HG02798 (cell line): ENCODE measurements around the gene PPHLN1.
"Not testable (repeated sequence)": the region's sequence is repeated elsewhere in the genome, so short reads cannot be mapped to it uniquely, and the experiment has no call there.

Source experiments
- ATAC-seq: cut with Tn5 transposase; IDR thresholded peaks from one replicate; pipeline ENCODE4 v1.9.1; 2021; ENCODE audit warnings: mild to moderate bottlenecking; ENCODE audit not compliant: unreplicated experiment, poor library complexity

Gene PPHLN1

GRCh38 chr12:42320796-42321195 lies 5.2 kb upstream of the PPHLN1 start:
- ATAC-seq: no peak

- no peak for ATAC-seq
These were observed 3.4 kb upstream of the PPHLN1 start for GRCh38 chr12:42322567-42322966.

DNA sequence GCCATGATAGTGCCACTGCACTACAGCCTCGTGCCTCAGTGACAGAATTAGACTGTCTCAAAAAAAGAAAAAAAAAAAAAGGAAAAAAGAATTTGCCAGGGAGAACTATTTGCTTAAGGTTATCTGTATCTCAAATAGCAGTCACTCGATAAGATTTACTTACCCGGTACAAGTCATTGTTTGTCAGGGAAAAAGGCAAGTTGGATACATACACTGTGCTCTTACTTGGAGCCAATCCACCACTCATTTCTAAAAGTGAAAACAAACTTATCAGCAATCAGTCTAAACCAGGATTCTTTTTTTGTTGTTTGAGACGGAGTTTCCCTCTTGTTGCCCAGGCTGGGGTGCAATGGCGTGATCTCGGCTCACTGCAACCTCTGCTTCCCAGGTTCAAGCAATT lies 2.1 kb upstream of the PPHLN1 start:
- no peak for ATAC-seq

DNA sequence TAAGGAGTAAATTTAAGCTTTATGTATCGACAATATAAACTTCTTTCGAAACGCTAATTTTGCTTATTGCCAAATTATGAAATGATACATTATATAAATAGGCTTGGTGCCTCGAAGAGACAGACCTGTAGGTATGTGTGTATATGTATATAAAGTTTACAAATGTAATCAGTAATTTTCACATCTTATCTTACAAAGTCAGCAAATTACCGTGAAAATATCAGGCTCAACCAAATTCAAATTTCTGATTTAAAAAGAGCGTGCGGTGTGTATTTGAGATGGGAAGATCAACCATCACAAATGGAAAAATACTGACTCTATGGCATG lies 678 bp upstream of the PPHLN1 start:
- ATAC-seq: no peak

GRCh38 chr12:42326541-42327226 lies 717 bp downstream of the PPHLN1 start:
- ATAC-seq: no peak

- no peak for ATAC-seq
These were observed 1.2 kb downstream of the PPHLN1 start for GRCh38 chr12:42327227-42327590.

GRCh38 chr12:42330097-42330496 lies 4.1 kb downstream of the PPHLN1 start:
- not testable (repeated sequence) for ATAC-seq

GRCh38 chr12:42332301-42333285 lies 6.6 kb downstream of the PPHLN1 start:
- peak; percentile 77 for ATAC-seq

DNA sequence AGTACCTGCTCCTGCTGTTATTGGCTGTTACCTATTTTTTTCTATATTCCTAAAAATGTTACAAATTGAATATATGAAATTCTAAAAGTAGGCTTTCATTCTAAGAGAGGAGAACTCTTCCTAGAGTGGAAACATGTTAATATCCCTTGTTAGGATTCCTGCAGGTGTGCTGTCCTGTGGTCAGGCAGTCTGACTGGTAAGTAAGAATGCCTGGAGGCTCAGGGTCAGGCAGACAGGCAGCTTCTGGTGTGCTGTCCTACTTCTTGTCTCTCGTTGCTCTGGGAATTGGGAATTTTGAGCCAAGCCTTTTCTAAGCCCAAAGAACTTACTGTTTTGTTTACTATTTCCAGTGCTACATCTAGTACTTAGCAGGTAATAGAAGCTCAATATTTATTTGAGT lies 10.3 kb downstream of the PPHLN1 start:
- ATAC-seq: no peak

DNA sequence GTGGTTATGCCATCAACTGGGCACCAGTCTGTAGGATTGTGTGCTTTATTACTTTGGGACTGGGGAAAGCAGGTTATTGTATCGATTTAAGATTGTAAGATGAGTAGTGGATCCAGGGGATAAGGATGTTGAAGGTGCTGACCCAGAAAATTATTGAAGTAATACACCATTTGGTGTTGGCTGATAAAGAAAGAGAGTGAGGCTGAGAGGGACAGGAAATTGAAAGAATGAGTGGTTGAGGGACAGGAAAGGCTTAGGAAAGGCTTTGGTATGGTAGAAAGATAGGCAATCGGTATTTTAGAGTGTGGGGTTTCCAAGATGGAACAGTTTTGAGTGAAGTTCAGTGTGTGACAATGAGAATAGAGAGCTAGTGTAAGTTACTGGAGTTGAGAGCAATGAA lies 12.3 kb downstream of the PPHLN1 start:
- no peak for ATAC-seq

- ATAC-seq: no peak
These were observed 16.1 kb downstream of the PPHLN1 start for GRCh38 chr12:42342028-42342427.

DNA sequence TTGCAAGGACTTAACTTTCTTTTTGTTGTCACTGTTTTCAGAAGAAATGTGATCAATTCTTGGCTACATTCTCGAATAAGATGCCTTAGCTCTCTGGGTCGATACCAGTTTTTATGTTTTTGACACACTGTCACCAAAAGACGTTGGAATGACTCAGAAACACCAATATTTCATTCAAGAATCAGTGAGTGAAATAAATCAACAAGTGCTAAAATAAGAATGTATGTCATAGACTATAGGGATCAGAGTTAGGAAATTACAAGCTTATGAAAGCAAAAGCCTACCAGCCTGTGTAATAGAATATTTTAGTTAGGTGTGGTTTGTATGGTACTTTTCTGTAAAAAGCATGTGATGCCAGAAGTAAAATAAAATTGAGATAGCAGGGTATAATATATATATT lies 17.8 kb downstream of the PPHLN1 start:
- ATAC-seq: no peak

DNA sequence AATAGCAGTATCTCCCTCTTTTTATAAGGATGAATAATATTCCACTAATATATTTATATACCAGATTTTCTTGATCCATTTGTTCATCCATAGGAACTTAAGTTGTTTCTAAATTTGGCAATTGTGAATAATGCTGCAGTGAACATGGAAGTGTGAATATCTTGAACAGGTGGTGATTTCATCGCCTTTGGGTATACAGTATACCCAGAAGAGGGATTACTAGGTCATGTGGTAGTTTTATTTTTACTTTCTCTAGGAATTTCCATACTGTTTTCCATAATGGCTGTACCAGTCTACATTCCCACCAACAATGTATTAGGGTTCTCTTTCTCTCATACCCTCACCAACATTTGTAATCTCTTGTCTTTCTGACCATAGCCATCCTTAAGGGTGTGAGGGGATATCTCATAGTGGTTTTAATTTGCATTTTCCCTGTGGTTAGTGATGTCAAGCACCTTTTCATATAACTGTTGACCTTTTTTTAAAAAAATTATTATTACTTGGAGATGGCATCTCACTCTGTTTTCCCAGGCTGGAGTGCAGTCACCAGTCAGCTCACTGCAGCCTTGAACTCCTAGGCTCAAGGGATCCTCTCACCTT lies 20.5 kb downstream of the PPHLN1 start:
- ATAC-seq: no peak

- ATAC-seq: not testable (repeated sequence)
These were observed 23.4 kb downstream of the PPHLN1 start for GRCh38 chr12:42349119-42350020.

DNA sequence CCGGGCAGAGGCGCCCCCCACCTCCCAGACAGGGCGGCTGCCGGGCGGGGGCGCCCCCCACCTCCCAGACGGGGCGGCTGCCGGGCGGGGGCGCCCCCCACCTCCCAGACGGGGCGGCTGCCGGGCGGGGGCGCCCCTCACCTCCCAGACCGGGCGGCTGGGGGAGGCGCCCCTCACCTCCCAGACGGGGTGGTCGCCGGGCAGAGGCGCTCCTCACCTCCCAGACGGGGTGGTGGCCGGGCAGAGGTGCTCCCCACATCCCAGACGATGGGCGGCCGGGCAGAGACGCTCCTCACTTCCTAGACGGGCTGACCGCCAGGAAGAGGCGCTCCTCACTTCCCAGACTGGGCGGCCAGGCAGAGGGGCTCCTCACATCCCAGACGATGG lies 24.0 kb downstream of the PPHLN1 start:
- ATAC-seq: not testable (repeated sequence)

DNA sequence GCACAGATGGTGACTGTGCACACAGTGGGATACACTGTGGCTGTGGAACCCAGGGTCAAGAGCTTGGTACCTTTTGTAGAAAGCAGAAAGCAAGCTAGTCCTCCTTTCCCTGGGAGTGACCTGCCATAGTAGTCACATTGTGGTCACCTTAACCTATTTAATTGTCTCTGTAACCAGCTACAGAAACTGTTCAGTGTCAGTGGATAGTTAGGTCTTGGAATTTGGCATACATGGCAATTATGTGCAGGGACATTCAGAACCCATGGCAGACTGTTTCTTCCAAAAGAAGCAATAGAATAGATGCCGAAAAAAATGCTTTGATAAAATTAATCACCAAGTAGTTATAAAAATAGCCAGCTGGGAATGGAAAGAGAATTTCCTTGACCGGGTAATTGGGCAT lies 30.4 kb downstream of the PPHLN1 start:
- ATAC-seq: no peak

- ATAC-seq: peak; percentile 71
These were observed 34.9 kb downstream of the PPHLN1 start for GRCh38 chr12:42360747-42361403.

- ATAC-seq: no peak
These were observed 36.1 kb downstream of the PPHLN1 start for GRCh38 chr12:42361909-42362646.

DNA sequence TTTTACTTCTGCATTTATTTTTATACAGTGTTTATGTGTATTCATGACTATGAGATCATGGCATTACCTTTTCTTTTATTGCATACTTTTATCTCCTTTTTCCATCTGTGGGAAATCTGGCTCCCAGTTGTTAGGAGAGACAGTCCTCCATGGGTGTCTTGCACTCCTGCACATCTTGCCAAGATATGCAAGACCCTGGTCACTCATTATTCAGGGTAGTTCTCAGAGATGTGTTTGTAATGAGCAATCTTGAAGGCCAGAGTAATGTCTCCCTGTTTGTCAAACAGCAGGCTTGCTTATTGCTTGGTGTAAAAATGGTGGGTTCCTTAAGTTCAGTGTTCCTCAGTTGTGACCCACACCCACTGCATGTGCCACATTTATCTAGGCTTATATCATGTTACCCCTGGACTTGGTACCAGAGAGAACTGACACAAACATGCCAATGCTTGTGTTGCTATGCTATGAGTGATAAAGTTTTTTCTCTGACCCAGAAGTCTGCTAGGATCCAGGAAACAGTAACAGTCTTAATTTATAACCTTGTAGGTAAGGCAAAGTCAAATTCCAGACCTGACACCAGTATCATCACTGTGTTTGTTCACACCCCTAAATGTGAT lies 36.8 kb downstream of the PPHLN1 start:
- ATAC-seq: no peak
